ENCODE data around the gene CACNG7. TPM values are rescaled to one million over a fixed set of nuclear protein-coding genes. Genes with fewer than 3 reads are reported as not detected.

Gene CACNG7
- polyA plus RNA-seq, 1 donor: 0.32 TPM

GRCh38 chr19:53983457-53984289 is 74.6 kb downstream of the CACNG7 start:
- DNase-seq: no peak

- DNase-seq: no peak
Observed at GRCh38 chr19:53985863-53986262, 76.8 kb downstream of the CACNG7 start.

- DNase-seq: no peak
Observed at GRCh38 chr19:53988981-53989380, 79.9 kb downstream of the CACNG7 start.

- DNase-seq: no peak
Observed at GRCh38 chr19:53989600-53990533, 80.8 kb downstream of the CACNG7 start.

GRCh38 chr19:53991224-53992113 is 82.4 kb downstream of the CACNG7 start, which contains the start of gene CACNG6:
TSS of gene CACNG6 (plus strand) at chr19:53991637. CDS start at chr19:53992878, 1,241 bp downstream.
- peak; percentile 48 for DNase-seq

- no peak for DNase-seq
Observed at GRCh38 chr19:53992211-53992610, 83.1 kb downstream of the CACNG7 start.

- no peak for DNase-seq
Observed at GRCh38 chr19:53992815-53993214, 83.7 kb downstream of the CACNG7 start.

- no peak for DNase-seq
Observed at GRCh38 chr19:53993448-53993847, 84.4 kb downstream of the CACNG7 start.

Other genes starting within 250 kb of the CACNG7 start
- gene NLRP12, start 85.0 kb upstream of the CACNG7 start, polyA plus RNA-seq (ENCODE audit: insufficient read length): 0.17 TPM
- 63.4 TPM for gene MYADM, start 41.4 kb upstream of the CACNG7 start, polyA plus RNA-seq (ENCODE audit: insufficient read length)
- 0.65 TPM for gene PRKCG, start 27.1 kb upstream of the CACNG7 start, polyA plus RNA-seq (ENCODE audit: insufficient read length)
- gene CACNG8, start 53.7 kb downstream of the CACNG7 start, polyA plus RNA-seq (ENCODE audit: insufficient read length): 0.33 TPM
- 0.71 TPM for gene CACNG6, start 82.4 kb downstream of the CACNG7 start, polyA plus RNA-seq (ENCODE audit: insufficient read length)
- gene VSTM1, start 154.6 kb downstream of the CACNG7 start, polyA plus RNA-seq (ENCODE audit: insufficient read length): not detected
- gene TARM1, start 172.1 kb downstream of the CACNG7 start, polyA plus RNA-seq (ENCODE audit: insufficient read length): 0.22 TPM
- 0.07 TPM for gene OSCAR, start 191.5 kb downstream of the CACNG7 start, polyA plus RNA-seq (ENCODE audit: insufficient read length)
- gene NDUFA3, start 193.6 kb downstream of the CACNG7 start, polyA plus RNA-seq (ENCODE audit: insufficient read length): 105 TPM
- gene TFPT, start 206.4 kb downstream of the CACNG7 start, polyA plus RNA-seq (ENCODE audit: insufficient read length): 14.3 TPM
- 68.7 TPM for gene PRPF31, start 206.5 kb downstream of the CACNG7 start, polyA plus RNA-seq (ENCODE audit: insufficient read length)
- gene CNOT3, start 228.5 kb downstream of the CACNG7 start, polyA plus RNA-seq (ENCODE audit: insufficient read length): 81.7 TPM